OCI-LY1 (cell line): ENCODE measurements around the gene SPRY4.

ENCODE experiments used
- H2AFZ ChIP-seq: fragments of 200-600 bp; sonication (generic), shearing (Covaris generic); 2 replicates; pipeline ENCODE4 v1.6.0; 2014; ENCODE audit warnings: antibody characterized with exemption, mild to moderate bottlenecking, low read length
- H3F3A ChIP-seq: fragments of 200-600 bp; sonication (generic), shearing (Covaris generic); 2 replicates; pipeline ENCODE4 v1.6.0; 2014; ENCODE audit warnings: mild to moderate bottlenecking, antibody characterized with exemption, low read length, moderate library complexity; ENCODE audit not compliant: insufficient read depth
- H3K27ac ChIP-seq: fragments of 200-600 bp; sonication (generic); 2 replicates; pipeline ENCODE4 v1.5.1; 2014; ENCODE audit warnings: low read length, mixed run types, mild to moderate bottlenecking, low read depth; ENCODE audit not compliant: poor library complexity, severe bottlenecking
- H3K27me3 ChIP-seq: fragments of 200-600 bp; sonication (generic); 2 replicates; pipeline ENCODE4 v1.6.0; 2014; ENCODE audit warnings: antibody characterized with exemption, mild to moderate bottlenecking, low read length, moderate library complexity; ENCODE audit not compliant: insufficient read depth
- H3K36me3 ChIP-seq: fragments of 200-600 bp; sonication (generic); 2 replicates; pipeline ENCODE4 v1.6.1; 2014; ENCODE audit warnings: mild to moderate bottlenecking, antibody characterized with exemption, low read length, moderate library complexity, mixed read lengths; ENCODE audit not compliant: insufficient read depth
- H3K4me1 ChIP-seq: fragments of 200-600 bp; sonication (generic); 2 replicates; pipeline ENCODE4 v1.5.1; 2014; ENCODE audit warnings: mild to moderate bottlenecking, low read length, moderate library complexity; ENCODE audit not compliant: insufficient read depth, severe bottlenecking
- H3K4me2 ChIP-seq: fragments of 200-600 bp; sonication (generic), shearing (Covaris generic); 2 replicates; pipeline ENCODE4 v1.6.1; 2014; ENCODE audit warnings: low read length
- H3K4me3 ChIP-seq: fragments of 200-600 bp; sonication (generic); 2 replicates; pipeline ENCODE4 v1.5.1; 2014; ENCODE audit warnings: low read length, low read depth, mild to moderate bottlenecking, mixed read lengths; ENCODE audit not compliant: poor library complexity, severe bottlenecking
- H3K79me2 ChIP-seq: fragments of 200-600 bp; shearing (Covaris generic); 2 replicates; pipeline ENCODE4 v1.6.1; 2016; ENCODE audit warnings: mixed run types, low read length, mixed read lengths; ENCODE audit not compliant: insufficient read depth
- H3K9ac ChIP-seq: fragments of 200-600 bp; sonication (generic), shearing (Covaris generic); 2 replicates; pipeline ENCODE4 v1.6.1; 2014; ENCODE audit warnings: mild to moderate bottlenecking, low read length, mixed read lengths
- H3K9me2 ChIP-seq: fragments of 200-600 bp; sonication (generic), shearing (Covaris generic); 2 replicates; pipeline ENCODE4 v1.6.1; 2014; ENCODE audit warnings: low read depth, mild to moderate bottlenecking, low read length, mixed read lengths
- H3K9me3 ChIP-seq: fragments of 200-600 bp; shearing (Covaris generic); 2 replicates; pipeline ENCODE4 v1.6.1; 2014; ENCODE audit warnings: low read length, mixed read lengths
- H4K20me1 ChIP-seq: fragments of 200-600 bp; sonication (generic), shearing (Covaris generic); 2 replicates; pipeline ENCODE4 v1.6.0; 2016; ENCODE audit warnings: mild to moderate bottlenecking, low read length; ENCODE audit not compliant: insufficient read depth
- CTCF ChIP-seq: fragments of 200-600 bp; sonication (generic), shearing (Covaris generic); IDR thresholded peaks from 2 replicates; pipeline ENCODE4 v1.5.1; 2017; ENCODE audit warnings: mild to moderate bottlenecking, antibody characterized with exemption, low read length, moderate library complexity, mixed read lengths
- EZH2 ChIP-seq: fragments of 200-600 bp; sonication (generic), shearing (Covaris generic); IDR thresholded peaks from 2 replicates; pipeline ENCODE4 v1.8.0; 2017; ENCODE audit warnings: borderline replicate concordance, mixed run types, mild to moderate bottlenecking, antibody characterized with exemption, low read length, moderate library complexity, mixed read lengths

The SPRY4 gene

GRCh38 chr5:142313682-142314081, 11.1 kb downstream of the SPRY4 start:
- Histone ChIP-seq H3K4me2 (no peak overlapping the region), H3K36me3 (no peaks in the 10 kb centered on the region), H3K4me1 (no peaks in the 10 kb centered on the region), H3K9ac (no peak overlapping the region), H3K27ac (no peak overlapping the region), H3K9me2 (no peaks in the 10 kb centered on the region), H3K9me3 (no peaks in the 10 kb centered on the region), H3K4me3 (no peak overlapping the region), H3F3A (no peaks in the 10 kb centered on the region), H3K27me3 (0 out of 2 replicates have a peak, but pooled peaks cover 8% of the 10 kb centered on the region), H4K20me1 (no peaks in the 10 kb centered on the region), H2AFZ (no peak overlapping the region), H3K79me2 (no peaks in the 10 kb centered on the region)
- TF ChIP-seq EZH2 (no peak), CTCF (no peak)

GRCh38 chr5:142313275-142313674, 11.5 kb downstream of the SPRY4 start:
- no peak for TF ChIP-seq EZH2
- no peak for TF ChIP-seq CTCF
- Histone ChIP-seq H3K27ac (no peak overlapping the region), H3K79me2 (no peaks in the 10 kb centered on the region), H3K4me1 (no peaks in the 10 kb centered on the region), H2AFZ (no peak overlapping the region), H3K4me3 (no peak overlapping the region), H3K36me3 (no peaks in the 10 kb centered on the region), H3K4me2 (no peak overlapping the region), H3F3A (no peaks in the 10 kb centered on the region), H4K20me1 (no peaks in the 10 kb centered on the region), H3K9ac (no peak overlapping the region), H3K9me3 (no peaks in the 10 kb centered on the region), H3K27me3 (0 out of 2 replicates have a peak, but pooled peaks cover 8% of the 10 kb centered on the region), H3K9me2 (no peaks in the 10 kb centered on the region)

- H3F3A ChIP-seq: no peaks in the 10 kb centered on the region
- H3K4me2 ChIP-seq: no peak overlapping the region
- H3K27ac ChIP-seq: no peak overlapping the region
- H2AFZ ChIP-seq: no peak overlapping the region
- no peaks in the 10 kb centered on the region for H4K20me1 ChIP-seq
- H3K36me3 ChIP-seq: no peaks in the 10 kb centered on the region
- H3K79me2 ChIP-seq: no peaks in the 10 kb centered on the region
- H3K9ac ChIP-seq: no peak overlapping the region
- H3K9me2 ChIP-seq: no peaks in the 10 kb centered on the region
- TF ChIP-seq CTCF (no peak), EZH2 (no peak)
- H3K27me3 ChIP-seq: 0 out of 2 replicates have a peak, but pooled peaks cover 8% of the 10 kb centered on the region
- H3K9me3 ChIP-seq: no peaks in the 10 kb centered on the region
- no peak overlapping the region for H3K4me3 ChIP-seq
- H3K4me1 ChIP-seq: no peaks in the 10 kb centered on the region
These were observed 12.4 kb downstream of the SPRY4 start for GRCh38 chr5:142312399-142312798.
